OCI-LY7 (cell line): ENCODE measurements around the gene CORO6.

Source experiments
- CTCF ChIP-seq: fragments of 200-600 bp; sonication (generic); conservative IDR thresholded peaks from 2 replicates; pipeline ENCODE4 v1.5.1; 2014; ENCODE audit warnings: mild to moderate bottlenecking, antibody characterized with exemption, low read length, moderate library complexity, mixed read lengths
- EZH2phosphoT487 ChIP-seq: fragments of 200-600 bp; sonication (generic); IDR thresholded peaks from 2 replicates; pipeline ENCODE4 v1.6.1; 2018; ENCODE audit warnings: low read depth, borderline replicate concordance, mild to moderate bottlenecking, mixed run types, antibody characterized with exemption, low read length, moderate library complexity, mixed read lengths

DNA sequence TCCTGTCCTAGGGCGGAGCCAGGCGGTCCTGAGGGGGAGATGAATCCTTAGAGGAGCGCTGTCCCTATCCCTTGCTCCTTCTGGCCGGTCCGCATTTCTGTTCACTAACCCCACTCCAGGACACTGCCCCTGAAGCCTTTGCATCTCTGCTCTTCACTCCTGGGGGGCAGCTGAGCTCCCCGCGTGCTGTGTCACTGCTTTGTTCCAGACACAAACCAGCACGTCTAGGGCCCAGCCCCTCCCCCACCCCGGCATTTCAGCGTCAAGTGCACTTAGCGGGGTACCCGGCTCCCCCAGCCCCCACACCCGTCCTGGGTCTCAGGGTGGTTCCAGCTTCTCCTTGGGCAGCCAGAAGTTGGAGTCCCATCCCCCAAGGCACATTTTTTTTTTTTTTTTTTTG is 8.9 kb downstream of the CORO6 start:
- no peak for TF ChIP-seq CTCF
- no peak for TF ChIP-seq EZH2phosphoT487
